ENCODE data around the gene POPDC2. TPM values are rescaled to one million over a fixed set of nuclear protein-coding genes. Genes with fewer than 3 reads are reported as not detected.
A peak's percentile ranks its signal among the peaks of the same experiment; 100 is the strongest.

Gene POPDC2
- total RNA-seq, 2 donors from 2014 or later = 13.3 to 35.2 TPM

DNA sequence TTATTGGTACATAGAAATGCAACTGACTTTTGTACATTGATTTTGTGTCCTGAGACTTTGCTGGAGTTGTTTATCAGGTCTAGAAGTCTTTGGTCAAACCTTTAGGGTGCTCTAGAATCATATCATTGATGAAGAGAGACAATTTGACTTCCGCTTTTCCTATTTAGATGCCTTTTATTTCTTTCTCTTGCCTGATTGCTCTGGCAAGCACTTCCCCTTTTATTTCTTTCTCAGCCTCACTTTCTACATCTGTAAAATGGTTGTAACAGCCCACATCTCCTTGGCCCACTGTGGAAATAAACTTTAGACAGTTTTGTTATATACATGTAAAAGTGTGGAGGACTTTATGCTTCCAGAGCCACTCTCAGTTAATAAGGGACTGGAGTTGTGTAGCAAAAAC lies 48.7 kb downstream of the POPDC2 start:
- no peak for ATAC-seq (ENCODE audit: insufficient number of reproducible peaks, low FRiP score, low read depth)
- H3K4me3 ChIP-seq = no peak overlapping the region
- no peak for DNase-seq (ENCODE audit: low spot score)
- no peaks in the 10 kb centered on the region for H3K27me3 ChIP-seq (replicated peaks; ENCODE audit: insufficient read depth)
- no peak overlapping the region for H3K27ac ChIP-seq
- H3K36me3 ChIP-seq = no peaks in the 10 kb centered on the region
- no peaks in the 10 kb centered on the region for H3K4me1 ChIP-seq (ENCODE audit: control insufficient read depth in 1 of 2, low read depth in 2 of 2)
- TF ChIP-seq, protein P1, sequence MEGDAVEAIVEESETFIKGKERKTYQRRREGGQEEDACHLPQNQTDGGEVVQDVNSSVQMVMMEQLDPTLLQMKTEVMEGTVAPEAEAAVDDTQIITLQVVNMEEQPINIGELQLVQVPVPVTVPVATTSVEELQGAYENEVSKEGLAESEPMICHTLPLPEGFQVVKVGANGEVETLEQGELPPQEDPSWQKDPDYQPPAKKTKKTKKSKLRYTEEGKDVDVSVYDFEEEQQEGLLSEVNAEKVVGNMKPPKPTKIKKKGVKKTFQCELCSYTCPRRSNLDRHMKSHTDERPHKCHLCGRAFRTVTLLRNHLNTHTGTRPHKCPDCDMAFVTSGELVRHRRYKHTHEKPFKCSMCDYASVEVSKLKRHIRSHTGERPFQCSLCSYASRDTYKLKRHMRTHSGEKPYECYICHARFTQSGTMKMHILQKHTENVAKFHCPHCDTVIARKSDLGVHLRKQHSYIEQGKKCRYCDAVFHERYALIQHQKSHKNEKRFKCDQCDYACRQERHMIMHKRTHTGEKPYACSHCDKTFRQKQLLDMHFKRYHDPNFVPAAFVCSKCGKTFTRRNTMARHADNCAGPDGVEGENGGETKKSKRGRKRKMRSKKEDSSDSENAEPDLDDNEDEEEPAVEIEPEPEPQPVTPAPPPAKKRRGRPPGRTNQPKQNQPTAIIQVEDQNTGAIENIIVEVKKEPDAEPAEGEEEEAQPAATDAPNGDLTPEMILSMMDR (IDR thresholded peaks at IDR 0.05) = no peak
- no peaks in the 10 kb centered on the region for H3K9me3 ChIP-seq

DNA sequence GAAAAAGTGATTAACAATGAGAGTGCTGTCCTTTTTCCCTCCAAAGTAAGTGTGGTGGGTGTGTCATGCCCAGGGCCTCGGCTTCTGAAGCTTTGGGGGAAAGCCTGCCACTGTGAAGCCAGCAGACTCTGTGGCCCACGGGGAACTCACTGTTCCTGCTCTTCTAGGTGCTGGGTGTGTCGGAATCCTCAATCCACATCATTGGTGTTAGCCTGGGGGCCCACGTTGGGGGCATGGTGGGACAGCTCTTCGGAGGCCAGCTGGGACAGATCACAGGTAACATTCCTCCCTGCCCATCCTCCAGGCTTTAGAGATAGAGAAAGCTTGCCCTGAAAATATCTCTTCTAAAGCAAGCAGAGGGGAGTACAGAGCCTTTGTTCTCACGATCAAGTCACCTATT lies 51.1 kb downstream of the POPDC2 start:
- TF ChIP-seq, protein P1 (IDR thresholded peaks at IDR 0.05) = no peak

DNA sequence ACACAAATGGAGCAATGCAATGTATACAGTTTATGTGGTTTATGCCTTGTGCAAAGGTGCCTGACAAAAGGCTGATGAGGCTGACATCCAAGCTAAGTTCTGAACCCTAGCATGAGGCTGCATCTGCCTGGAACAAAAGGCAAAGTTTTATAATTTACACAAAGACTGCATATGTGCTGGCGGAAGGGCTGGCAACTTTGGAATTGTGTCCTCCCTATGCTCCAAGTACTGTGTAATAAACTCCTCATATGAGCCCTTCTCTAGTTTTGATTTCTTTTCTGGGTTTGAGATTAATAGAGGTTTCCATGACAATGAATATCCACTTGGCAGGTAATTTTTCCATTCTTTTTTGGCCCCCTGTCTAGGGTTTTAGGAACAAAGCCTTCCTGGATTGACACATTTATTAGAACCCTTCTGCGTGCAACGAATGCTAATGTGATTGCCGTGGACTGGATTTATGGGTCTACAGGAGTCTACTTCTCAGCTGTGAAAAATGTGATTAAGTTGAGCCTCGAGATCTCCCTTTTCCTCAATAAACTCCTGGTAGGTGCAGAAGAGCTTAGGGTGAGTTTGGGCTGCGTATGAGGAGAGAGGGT lies 51.9 kb downstream of the POPDC2 start:
- H3K4me1 ChIP-seq (ENCODE audit: control insufficient read depth in 1 of 2, low read depth in 2 of 2) = no peaks in the 10 kb centered on the region
- DNase-seq (ENCODE audit: low spot score) = no peak
- no peaks in the 10 kb centered on the region for H3K9me3 ChIP-seq
- no peak overlapping the region for H3K4me3 ChIP-seq
- ATAC-seq (ENCODE audit: insufficient number of reproducible peaks, low FRiP score, low read depth) = no peak
- TF ChIP-seq, protein P1 (IDR thresholded peaks at IDR 0.05) = no peak
- no peaks in the 10 kb centered on the region for H3K36me3 ChIP-seq
- no peak overlapping the region for H3K27ac ChIP-seq
- no peaks in the 10 kb centered on the region for H3K27me3 ChIP-seq (replicated peaks; ENCODE audit: insufficient read depth)

More for the DNA sequence above, 51.1 kb downstream of the POPDC2 start:
- Histone ChIP-seq H3K4me1 (ENCODE audit: control insufficient read depth in 1 of 2, low read depth in 2 of 2) (no peaks in the 10 kb centered on the region), H3K4me3 (no peak overlapping the region), H3K27me3 (replicated peaks; ENCODE audit: insufficient read depth) (no peaks in the 10 kb centered on the region), H3K27ac (no peak overlapping the region), H3K36me3 (no peaks in the 10 kb centered on the region), H3K9me3 (no peaks in the 10 kb centered on the region)
- DNase-seq (ENCODE audit: low spot score) = no peak
- ATAC-seq (ENCODE audit: insufficient number of reproducible peaks, low FRiP score, low read depth) = no peak

DNA sequence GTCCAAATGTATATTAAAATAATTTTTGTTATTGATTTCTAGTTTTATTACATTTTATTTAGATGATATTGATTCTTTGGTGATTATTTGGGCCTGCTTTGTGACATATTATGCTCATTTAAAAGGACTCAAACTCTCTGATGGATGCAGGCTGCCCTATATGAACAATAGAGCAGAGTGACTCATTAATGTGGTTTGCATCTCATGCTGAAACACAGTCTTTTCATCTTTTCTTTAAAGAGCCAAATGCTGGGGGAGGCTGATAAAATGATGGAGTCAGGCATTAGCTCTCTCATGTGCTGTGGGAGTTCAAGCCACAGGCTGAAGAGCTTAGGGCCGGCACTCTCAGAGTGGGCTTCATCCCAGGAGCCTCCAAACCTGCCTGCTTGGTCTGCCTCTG lies 55.5 kb downstream of the POPDC2 start:
- Histone ChIP-seq H3K27me3 (replicated peaks; ENCODE audit: insufficient read depth) (no peaks in the 10 kb centered on the region), H3K4me1 (ENCODE audit: control insufficient read depth in 1 of 2, low read depth in 2 of 2) (peaks cover 0 to 13% of the 10 kb centered on the region in 2 donors), H3K36me3 (no peaks in the 10 kb centered on the region), H3K4me3 (no peak overlapping the region), H3K27ac (no peak overlapping the region), H3K9me3 (no peaks in the 10 kb centered on the region)
- ATAC-seq (ENCODE audit: insufficient number of reproducible peaks, low FRiP score, low read depth) = no peak
- no peak for DNase-seq (ENCODE audit: low spot score)
- TF ChIP-seq, protein P1 (IDR thresholded peaks at IDR 0.05) = no peak

DNA sequence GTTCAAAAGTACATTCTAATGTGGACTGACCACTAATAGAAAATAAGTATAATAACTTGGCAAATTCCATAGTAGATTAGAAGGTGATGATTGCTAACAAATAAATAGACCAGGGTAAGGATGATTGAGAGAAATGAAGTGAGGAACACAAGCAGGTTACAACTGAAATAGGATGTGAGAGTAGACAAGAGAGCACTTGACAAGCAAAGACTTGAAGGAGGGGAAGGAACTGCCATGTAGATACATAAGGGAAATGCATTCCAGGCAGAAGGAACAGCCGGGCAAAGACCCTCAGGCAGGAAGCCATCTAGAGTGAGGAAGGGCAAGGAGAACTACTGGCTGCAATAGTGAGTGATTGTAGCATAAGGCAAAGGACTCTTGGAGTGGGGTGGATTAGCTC lies 57.7 kb downstream of the POPDC2 start:
- H3K27me3 ChIP-seq (replicated peaks; ENCODE audit: insufficient read depth) = no peaks in the 10 kb centered on the region
- DNase-seq (ENCODE audit: low spot score) (no peak), ATAC-seq (ENCODE audit: insufficient number of reproducible peaks, low FRiP score, low read depth) (no peak)
- peaks cover 0 to 13% of the 10 kb centered on the region in 2 donors for H3K4me1 ChIP-seq (ENCODE audit: control insufficient read depth in 1 of 2, low read depth in 2 of 2)
- peak overlapping the region in 1 of 2 donors; percentile 35 for H3K27ac ChIP-seq
- H3K9me3 ChIP-seq = no peaks in the 10 kb centered on the region
- H3K36me3 ChIP-seq = no peaks in the 10 kb centered on the region
- H3K4me3 ChIP-seq = no peak overlapping the region
- TF ChIP-seq, protein P1 (IDR thresholded peaks at IDR 0.05) = no peak

Measured in thoracic aorta (tissue), 2 donors.